Pons (tissue), 1 donor: ENCODE measurements around the gene FOXE1.

Experiments used
- DNase-seq: peaks from one replicate; pipeline ENCODE4 v3.0.0-alpha.2; 2016; ENCODE audit warnings: low spot score

Gene FOXE1

DNA sequence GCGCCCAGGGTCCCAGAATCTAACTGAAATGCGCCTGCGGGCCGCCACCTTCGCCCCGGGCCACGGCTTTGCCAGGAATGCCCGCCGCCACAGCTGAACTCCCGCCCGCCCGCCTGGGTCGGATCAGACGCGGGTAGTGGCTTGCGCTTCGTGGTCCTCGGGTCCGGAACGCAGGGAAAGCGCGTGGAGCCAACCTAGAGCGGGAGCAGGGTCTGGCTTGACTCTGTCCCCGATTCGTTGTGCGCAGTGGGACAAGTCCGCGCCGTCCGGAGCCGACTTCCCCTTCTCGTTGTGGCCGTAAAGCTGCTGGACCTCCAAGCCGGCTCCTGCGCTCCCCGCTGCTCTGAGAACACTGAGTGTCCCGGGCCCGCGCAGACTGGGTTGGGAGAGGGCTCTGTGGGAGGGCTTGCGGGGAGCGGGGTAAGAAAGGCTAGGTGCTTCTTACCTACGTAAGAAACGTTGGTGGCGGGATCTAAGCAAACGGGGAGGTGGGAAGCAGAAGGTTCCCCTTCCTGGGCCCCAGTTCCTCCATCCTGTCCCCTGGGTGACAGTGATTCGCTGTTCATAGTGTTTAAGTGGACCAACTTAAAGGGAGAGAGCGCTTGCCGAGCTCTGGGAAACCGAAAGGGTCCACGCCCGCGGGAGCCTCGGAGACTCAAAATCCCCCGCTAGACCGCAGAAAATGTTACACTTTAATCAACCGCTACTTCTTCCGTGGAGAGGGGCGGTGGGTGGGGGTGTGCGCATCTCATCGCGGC lies 4.4 kb upstream of the FOXE1 start:
- DNase-seq, result no peak

GRCh38 chr9:97849980-97850379 lies 3.0 kb upstream of the FOXE1 start:
- DNase-seq, result no peak

DNA sequence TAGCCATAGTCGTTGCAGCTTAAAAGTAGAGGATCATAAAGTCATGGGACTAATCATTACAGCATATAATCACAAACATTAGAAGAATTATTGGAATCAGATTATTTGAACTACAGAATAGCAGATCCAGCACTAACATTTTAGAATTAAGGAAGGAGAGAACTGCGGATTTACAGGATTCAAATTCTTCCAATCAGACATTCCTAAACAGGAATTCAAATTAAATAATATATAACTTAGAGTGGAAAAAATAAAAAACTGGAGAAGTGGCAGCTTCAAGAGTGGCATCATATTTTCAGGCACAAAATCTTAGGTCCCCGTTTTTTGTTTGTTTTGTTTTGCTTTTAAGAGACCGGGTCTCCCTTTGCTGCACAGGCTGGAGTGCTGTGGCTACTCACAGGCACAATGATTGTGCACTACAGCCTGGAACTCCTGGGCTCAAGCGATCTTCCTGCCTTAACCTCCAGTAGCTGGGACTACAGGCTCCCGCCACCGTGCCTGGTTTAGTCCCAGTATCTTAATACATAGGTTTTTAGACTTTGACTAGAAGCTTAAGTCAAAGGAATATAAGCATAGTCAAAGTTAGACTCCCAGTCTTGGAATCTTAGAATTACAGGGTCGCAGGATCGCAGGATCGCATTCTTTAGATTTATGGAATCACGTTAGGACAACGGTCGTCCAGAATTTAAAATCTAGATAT lies 2.1 kb upstream of the FOXE1 start:
- no peak for DNase-seq

DNA sequence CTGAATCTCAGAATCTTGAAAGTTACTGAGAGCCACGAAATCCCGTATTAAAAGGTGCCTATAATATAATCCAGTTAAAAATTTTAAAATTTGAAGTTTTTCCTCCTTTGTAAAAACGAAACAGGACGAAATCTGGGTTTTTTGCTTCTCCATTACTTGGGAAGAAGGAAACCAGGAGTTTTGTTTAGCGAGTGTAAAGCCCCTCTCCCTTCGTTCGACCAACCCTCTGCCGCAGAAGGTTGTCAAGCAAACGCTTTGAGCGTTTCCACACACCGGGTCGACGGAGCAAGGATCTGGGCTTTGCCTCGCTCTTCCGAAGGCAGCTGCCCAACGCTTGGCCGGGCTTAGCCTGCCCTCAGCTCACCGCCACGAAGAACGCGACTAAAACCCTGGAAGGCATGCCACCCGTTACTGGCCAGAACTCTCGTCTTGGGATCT lies 1.6 kb upstream of the FOXE1 start:
- DNase-seq, result no peak

DNA sequence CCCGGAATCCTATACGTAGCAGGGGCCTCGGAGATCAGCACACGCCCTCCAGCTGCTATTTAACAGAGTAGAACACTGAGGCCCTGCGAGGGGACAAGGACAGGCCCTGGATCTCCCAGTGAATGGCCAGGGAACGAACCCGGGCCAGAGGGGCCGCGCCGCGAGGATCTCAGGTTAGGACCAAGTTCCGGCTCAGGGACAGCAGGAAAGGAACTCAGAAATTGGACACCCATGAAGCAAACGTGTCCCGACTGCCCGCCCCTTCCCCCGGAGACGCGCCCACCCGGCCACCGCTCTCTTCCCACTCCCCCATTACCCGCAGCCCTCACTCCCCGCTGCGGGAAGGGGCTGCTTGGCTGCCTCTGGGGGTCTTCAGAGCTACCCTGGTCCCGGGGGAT lies 1.0 kb upstream of the FOXE1 start:
- no peak for DNase-seq

DNA sequence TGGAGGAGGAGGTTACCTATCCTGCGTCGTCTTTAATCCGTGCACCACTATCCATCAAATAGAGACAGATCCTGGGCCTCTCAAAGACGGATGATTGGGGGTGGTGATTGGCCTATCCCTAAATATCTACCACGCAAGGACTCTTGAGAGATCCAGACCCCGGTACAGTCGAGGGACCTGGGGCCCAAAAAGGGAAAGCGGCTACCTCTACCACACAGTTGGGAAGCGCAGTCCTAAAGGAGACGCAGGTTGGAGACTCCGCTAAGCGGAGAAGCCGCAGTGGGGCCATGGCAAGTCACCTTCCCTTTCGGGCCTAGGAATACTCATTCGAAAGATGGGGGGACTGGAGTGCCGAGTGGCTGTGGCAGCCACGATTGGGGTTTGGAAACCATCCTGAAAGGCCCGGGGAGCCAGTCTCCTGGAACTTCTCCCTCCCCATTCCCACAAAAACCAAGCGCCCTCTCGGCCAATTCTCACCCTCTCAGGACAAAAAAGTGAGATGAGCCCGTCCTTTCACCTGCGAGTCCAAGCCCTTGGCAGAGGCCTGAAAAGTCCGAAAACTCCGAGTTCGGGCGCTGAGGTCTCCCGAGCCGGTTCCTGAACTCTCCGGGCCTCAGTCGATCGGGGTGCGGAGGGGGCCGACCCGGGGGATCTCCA lies 499 bp upstream of the FOXE1 start:
- DNase-seq, result no peak

GRCh38 chr9:97853844-97854695 lies 1.0 kb downstream of the FOXE1 start:
- no peak for DNase-seq

DNA sequence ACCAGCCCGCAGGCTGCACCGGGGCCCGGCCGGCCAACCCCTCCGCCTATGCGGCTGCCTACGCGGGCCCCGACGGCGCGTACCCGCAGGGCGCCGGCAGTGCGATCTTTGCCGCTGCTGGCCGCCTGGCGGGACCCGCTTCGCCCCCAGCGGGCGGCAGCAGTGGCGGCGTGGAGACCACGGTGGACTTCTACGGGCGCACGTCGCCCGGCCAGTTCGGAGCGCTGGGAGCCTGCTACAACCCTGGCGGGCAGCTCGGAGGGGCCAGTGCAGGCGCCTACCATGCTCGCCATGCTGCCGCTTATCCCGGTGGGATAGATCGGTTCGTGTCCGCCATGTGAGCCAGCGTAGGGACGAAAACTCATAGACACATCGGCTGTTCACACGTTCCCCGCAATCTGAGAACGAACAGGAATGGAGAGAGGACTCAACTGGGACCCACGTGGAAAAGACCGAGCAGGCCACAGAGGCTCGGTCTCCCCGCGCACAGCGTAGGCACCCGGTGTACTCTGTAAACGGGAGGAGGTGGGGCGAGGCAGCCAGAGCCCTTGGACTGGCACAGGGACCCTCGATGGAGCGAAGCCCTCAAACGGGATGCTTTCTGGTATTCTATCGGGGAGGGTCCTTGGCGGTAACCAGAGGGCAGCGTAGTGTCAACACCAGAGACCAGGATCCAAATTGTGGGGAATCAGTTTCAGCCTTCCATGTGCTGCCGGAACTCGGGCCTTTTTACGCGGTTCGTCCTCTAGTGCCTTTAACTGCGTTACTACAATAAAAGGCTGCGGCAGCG lies 1.9 kb downstream of the FOXE1 start:
- no peak for DNase-seq

DNA sequence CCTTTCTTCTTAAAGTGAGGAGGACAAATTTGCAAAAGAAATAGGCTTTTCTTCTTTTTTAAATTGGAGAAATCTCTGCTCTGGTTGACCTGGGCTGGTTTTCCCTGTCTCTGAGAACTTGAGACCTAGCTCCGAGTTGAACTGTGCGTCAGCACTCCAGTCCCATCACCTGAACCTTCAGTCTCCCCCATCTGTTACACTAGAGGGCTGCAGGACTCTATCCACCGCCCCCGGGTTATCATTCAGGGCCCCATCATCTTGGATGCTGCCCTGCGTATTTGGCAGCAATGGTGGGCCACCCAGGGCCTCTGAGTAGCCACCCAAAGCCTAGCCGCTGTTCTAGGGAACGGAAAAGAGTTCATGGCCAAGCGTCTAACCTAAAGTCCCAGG lies 2.5 kb downstream of the FOXE1 start:
- no peak for DNase-seq

DNA sequence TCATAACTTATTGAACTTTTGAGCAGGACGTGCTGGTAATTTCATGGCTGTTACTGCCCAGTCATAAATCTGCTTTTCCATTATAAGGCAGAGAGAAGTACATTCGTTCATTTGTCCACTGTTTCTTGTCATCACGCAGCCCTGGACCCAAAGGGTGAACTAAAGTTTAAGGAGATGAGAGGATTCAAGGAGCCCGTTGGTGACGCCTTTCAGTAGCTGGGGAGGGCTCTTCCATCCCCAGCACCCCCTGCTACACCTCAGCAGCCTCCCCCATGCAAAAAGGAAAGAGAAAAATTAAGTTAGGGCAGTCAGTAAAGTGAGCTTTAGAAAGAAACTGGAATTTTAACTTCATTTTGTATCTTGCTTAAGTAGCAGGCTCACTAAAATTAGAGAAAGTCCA lies 2.9 kb downstream of the FOXE1 start:
- no peak for DNase-seq

GRCh38 chr9:97856857-97857605 lies 4.0 kb downstream of the FOXE1 start:
- no peak for DNase-seq

GRCh38 chr9:97857606-97858392 lies 4.8 kb downstream of the FOXE1 start:
- DNase-seq, result no peak

DNA sequence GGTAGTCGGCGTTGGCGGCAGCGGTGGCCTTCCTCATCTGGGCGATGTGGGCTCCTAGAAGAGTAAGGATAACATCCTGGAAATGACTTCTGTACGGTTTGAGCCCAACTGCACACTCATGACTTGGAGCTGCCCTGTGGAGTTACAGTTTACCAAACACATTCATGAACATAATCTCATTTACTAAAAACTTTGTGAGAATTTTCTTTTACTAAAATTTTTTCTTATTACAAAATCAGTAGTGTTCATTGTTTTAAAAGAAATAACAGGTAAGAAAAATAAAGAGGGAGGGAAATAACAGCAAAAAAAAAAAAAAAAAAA lies 5.3 kb downstream of the FOXE1 start:
- DNase-seq, result no peak

DNA sequence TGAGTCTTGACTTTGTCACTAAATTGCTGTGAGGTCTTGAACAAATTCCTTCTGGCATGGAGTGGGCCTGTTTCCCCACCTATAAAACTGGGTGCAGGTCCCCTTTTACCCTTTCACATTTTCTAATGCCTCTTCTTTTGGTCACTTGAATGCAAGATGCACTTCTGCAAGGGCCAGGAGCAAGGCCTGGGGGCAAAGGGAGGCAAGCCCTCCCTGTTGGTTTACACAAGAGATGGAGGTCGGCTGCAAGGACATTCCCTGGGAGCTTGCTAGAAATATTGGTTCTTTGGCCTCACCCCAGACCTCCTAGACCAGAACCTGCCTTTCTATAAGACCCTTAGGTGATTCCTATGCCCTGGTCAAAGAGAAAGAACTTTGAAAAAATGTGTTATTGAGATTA lies 5.8 kb downstream of the FOXE1 start:
- DNase-seq, result no peak

DNA sequence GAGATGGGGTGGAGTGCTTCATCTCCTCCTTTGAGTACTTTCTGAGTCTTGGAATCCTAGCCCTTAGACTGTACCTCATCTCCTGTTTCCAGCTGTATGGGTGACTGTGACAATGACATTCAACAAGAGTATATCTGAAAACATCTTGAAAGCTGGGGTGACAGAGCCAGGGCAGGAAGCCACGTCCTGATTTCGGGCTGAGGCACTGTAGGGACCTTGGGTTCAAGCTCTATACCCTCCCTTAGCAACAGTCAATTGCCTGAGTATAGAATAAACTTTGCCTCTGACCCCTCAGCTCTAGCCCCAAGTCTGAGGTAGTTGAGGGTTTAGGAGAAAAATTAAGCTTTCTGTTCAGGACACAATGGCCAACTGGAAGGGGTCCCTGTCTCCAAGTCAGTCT lies 6.3 kb downstream of the FOXE1 start:
- DNase-seq, result no peak

DNA sequence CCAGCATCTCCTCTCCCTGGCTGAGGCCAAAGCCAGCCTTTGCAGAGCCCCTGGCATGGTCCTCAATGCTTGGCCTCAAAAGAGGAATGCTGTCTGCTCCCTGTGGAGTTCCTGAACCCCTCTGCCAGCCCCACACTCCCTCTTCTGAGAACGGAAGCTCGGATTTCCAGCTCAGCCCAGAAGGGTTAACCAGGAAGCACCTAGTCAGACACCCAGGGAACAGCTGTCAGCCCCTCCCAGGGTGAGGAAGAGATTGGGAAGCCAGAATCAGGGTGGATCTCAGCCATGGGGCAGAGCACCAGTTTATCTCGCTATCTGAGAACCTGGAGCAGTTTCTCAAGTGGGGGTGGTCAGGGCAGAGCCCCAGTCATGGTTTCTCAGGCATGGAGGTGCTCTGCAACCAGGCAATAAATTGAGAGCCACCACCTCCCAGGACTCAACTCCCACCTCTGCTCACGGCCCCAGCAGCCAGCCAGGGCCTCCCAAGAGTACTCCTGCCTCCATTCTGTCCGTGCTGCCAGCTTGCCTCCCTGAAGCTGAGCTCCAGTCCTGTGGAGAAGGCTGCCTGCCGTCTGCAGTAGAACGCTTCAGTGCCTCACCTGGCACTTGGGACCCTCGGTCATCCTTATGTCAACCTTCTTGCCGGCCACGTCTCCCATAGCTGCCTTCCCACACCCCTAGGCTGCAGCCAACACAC lies 7.6 kb downstream of the FOXE1 start:
- no peak for DNase-seq

GRCh38 chr9:97861148-97861475 lies 8.1 kb downstream of the FOXE1 start:
- no peak for DNase-seq

DNA sequence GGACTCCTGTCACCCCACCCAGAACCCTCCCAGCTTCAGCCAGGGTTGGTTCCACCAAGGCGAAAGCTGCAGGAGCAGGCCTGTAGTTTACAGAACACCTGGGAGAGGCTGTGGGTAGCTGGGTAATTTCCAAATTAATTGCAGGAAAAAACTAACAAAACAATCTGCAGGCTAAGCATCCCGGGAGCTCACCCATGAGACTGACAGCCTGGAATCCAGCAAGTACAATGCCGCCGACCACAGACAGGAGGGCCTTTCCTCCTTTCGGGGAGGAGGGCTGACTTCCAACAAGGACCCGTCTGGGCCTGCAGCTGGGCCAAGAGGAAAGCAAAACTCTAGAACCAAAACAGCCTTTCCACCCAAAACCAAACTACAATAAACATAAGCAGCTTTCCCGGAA lies 10.3 kb downstream of the FOXE1 start:
- no peak for DNase-seq

GRCh38 chr9:97864396-97864795 lies 11.4 kb downstream of the FOXE1 start:
- no peak for DNase-seq

DNA sequence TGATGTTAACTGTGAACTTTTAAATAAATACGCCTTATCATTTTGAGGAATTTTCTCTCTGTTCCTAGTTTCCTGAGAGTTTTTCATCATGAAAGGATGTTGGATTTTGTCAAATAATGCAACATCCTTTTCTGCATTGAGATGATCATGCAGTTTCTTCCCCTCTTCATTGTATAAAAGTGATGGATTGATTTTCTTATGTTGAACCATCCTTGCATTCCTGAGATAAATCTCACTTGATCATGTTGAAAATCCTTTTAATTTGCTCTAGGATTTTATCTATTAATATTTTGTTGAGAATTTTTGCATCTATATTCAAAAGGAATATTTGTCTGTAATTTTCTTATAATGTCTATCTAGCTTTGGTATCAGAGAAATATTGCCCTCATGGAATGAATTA lies 13.3 kb downstream of the FOXE1 start:
- no peak for DNase-seq
